GM12891 (cell line): ENCODE measurements around the gene MTFR1L.

Experiments
- POLR2A ChIP-seq: IDR thresholded peaks from 2 replicates; pipeline ENCODE4 v1.6.1; 2011; ENCODE audit warnings: low read depth, low read length, control low read depth
- SPI1 ChIP-seq: IDR thresholded peaks from 2 replicates; pipeline ENCODE4 v1.6.1; 2011; ENCODE audit warnings: low read depth, low read length, control low read depth

- TF ChIP-seq POLR2A (no peak), SPI1 (no peak)
Measured at GRCh38 chr1:25856856-25857255, 37.1 kb downstream of the MTFR1L start.
